Large intestine (tissue), 3 donors: ENCODE measurements around the gene FMO2. TPM values are rescaled to one million over a fixed set of nuclear protein-coding genes. Genes with fewer than 3 reads are reported as not detected.

Experiments used
- DNase-seq, 2 donors: peaks; one replicate each; pipeline versions ENCODE4 v3.0.0 to v3.0.0-alpha.2; 2013
- H3K27ac ChIP-seq: one replicate; pipeline ENCODE4 v1.5.1; 2013; ENCODE audit warnings: low read length
- H3K27me3 ChIP-seq: 2 replicates; pipeline ENCODE4 v1.6.1; 2013; ENCODE audit warnings: low read length; ENCODE audit not compliant: control insufficient read depth, insufficient read depth
- H3K36me3 ChIP-seq: 2 replicates; pipeline ENCODE4 v1.6.1; 2013; ENCODE audit warnings: low read length; ENCODE audit not compliant: control insufficient read depth, insufficient read depth
- H3K4me1 ChIP-seq: one replicate; pipeline ENCODE4 v1.6.1; 2013; ENCODE audit warnings: low read length; ENCODE audit not compliant: control insufficient read depth, insufficient read depth
- H3K4me3 ChIP-seq: one replicate; pipeline ENCODE4 v1.5.1; 2013; ENCODE audit warnings: low read length
- H3K9me3 ChIP-seq: one replicate; pipeline ENCODE4 v1.6.1; 2013; ENCODE audit warnings: mild to moderate bottlenecking, low read depth, low read length, moderate library complexity; ENCODE audit not compliant: control insufficient read depth
- WGBS: methylation state at CpG from one replicate; pipeline ENCODE4 v1.1.5; 2013; ENCODE audit warnings: low lambda C conversion rate; ENCODE audit not compliant: insufficient coverage; 5-methylcytosine and 5-hydroxymethylcytosine counted together
- polyA plus RNA-seq: library from polyadenylated mRNA; unstranded; fragments of 120-200 nt; gene quantifications from one replicate; pipeline ENCODE4 v1.2.1, GENCODE V29; 2013

Gene FMO2
- polyA plus RNA-seq, 1 donor = 0.28 TPM

GRCh38 chr1:171173069-171173468 is 12.0 kb upstream of the FMO2 start:
- no peaks in the 10 kb centered on the region for H3K9me3 ChIP-seq
- no peak overlapping the region for H3K27ac ChIP-seq
- no CpG with 5 or more reads among the region's 1 CpG for WGBS
- DNase-seq = no peak
- no peak overlapping the region for H3K4me3 ChIP-seq
- no peaks in the 10 kb centered on the region for H3K36me3 ChIP-seq
- no peaks in the 10 kb centered on the region for H3K4me1 ChIP-seq
- no peaks in the 10 kb centered on the region for H3K27me3 ChIP-seq

DNA sequence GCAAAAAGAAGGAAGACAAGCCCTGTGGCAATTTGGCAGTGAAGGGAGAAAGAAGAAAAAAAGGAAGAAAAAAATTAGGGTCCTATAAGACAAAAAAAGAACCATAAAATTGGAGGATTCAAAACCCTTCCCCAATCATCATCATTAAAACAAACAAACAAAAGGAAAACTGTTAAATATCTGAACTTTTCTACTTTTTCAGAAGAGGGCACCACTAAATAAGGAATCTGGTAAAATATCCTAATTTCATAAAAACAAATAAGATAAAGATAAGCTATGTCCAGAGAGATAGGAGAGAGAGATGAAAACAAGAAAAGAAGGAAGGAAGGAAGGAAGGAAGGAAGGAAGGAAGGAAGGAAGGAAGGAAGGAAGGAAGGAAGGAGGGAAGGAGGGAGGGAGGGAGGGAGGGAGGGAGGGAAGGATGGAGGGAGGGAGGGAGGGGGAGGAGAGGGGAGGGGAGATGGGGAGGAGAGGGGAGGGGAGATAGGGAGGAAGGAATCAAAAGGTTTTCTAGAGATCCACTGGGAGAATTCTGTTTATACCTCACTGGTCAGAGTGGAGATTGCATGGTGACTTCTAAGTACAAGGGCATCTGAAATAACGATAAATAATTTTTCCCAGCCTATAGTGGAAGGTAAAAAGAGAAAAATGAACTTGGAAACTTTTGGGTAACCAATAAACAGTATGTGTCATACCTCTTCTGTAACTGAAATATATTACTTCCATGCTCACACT is 10.4 kb upstream of the FMO2 start:
- Histone ChIP-seq H3K4me1 (no peaks in the 10 kb centered on the region), H3K27ac (no peak overlapping the region), H3K36me3 (no peaks in the 10 kb centered on the region), H3K4me3 (no peak overlapping the region), H3K27me3 (no peaks in the 10 kb centered on the region), H3K9me3 (no peaks in the 10 kb centered on the region)
- WGBS = no CpG with 5 or more reads among the region's 1 CpG
- DNase-seq = no peak

DNA sequence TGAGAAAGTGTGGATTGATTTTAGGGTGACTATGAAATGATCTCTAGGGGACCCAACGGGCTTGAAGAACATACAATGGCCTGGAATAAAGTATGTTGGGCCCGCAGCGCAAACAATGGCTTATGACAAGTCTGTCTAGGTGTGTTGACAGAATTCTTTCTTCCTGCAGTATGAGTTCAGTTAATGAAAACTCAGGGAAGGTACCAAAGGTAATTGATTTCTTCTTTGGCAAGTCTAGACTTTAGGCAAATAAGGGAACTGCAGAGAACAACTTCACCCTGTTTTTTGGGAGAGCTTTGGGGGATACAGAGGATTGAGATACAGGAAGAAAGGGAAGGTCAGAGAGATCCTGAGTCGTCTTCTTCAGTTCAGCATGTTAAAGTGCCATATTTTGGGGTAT is 7.8 kb upstream of the FMO2 start:
- no peak overlapping the region for H3K4me3 ChIP-seq
- H3K4me1 ChIP-seq = no peaks in the 10 kb centered on the region
- H3K27me3 ChIP-seq = no peaks in the 10 kb centered on the region
- no peak overlapping the region for H3K27ac ChIP-seq
- no CpG with 5 or more reads among the region's 4 CpGs for WGBS
- no peak for DNase-seq
- no peaks in the 10 kb centered on the region for H3K9me3 ChIP-seq
- H3K36me3 ChIP-seq = no peaks in the 10 kb centered on the region

DNA sequence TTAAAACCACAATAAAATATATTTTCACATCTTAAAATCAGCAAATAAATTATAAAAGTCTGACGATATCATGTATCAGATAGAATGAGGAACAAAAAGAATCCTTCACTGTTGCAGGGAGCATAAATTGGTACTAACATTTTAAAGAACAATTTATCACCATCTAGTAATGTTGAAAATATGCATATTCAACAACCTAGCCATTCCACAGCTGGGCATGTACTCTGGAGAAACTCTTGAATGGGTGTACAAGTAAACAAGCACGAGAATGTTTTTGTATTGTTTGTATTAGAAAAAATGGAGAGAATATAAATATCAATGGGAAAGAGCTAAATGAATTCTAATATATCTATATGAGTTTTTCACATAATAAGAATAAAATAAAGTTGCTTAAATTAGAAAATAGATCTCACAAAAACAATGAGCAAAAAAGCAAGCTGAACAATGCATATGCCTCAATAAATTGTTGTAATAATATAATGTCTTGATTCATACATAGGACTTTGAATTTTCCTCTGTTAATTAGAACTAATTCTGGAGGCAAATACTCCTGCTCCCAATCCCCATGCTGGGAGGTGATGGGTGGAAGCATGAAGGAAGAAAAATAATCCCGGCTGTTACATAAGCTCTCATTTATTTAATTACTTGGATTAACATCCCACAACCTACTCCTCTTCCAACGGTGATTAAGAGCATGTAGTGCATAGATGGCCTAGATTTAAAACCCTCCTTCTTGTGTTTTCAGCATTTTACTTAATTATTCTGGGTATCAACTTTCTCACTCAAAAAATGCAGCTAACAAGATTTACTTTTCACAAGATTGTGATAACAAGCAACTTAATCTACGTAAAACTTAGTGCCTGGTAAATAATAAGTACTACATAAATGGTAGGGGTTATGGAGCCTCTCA is 5.5 kb upstream of the FMO2 start:
- no peak for DNase-seq
- Histone ChIP-seq H3K4me1 (no peaks in the 10 kb centered on the region), H3K9me3 (no peaks in the 10 kb centered on the region), H3K4me3 (no peak overlapping the region), H3K36me3 (no peaks in the 10 kb centered on the region), H3K27ac (no peak overlapping the region), H3K27me3 (no peaks in the 10 kb centered on the region)
- WGBS = 38% methylated on average over 2 of the region's 5 CpGs

- WGBS = 100% methylated on average over 1 of the region's 2 CpGs
- H3K9me3 ChIP-seq = no peaks in the 10 kb centered on the region
- H3K36me3 ChIP-seq = no peaks in the 10 kb centered on the region
- H3K27ac ChIP-seq = no peak overlapping the region
- H3K4me1 ChIP-seq = no peaks in the 10 kb centered on the region
- DNase-seq = no peak
- H3K4me3 ChIP-seq = no peak overlapping the region
- no peaks in the 10 kb centered on the region for H3K27me3 ChIP-seq
These were observed 4.4 kb upstream of the FMO2 start for GRCh38 chr1:171180670-171181069.

- Histone ChIP-seq H3K9me3 (no peaks in the 10 kb centered on the region), H3K36me3 (no peaks in the 10 kb centered on the region), H3K27ac (no peak overlapping the region), H3K4me1 (peaks cover 17% of the 10 kb centered on the region), H3K27me3 (no peaks in the 10 kb centered on the region), H3K4me3 (no peak overlapping the region)
- peak; percentile 30 to 47 for DNase-seq
- WGBS = 87% methylated on average over 5 of the region's 11 CpGs
These were observed 3.5 kb downstream of the FMO2 start for GRCh38 chr1:171188388-171189266.

GRCh38 chr1:171191992-171192391 is 6.9 kb downstream of the FMO2 start:
- H3K27ac ChIP-seq = no peak overlapping the region

GRCh38 chr1:171195767-171196166 is 10.7 kb downstream of the FMO2 start:
- Histone ChIP-seq H3K4me1 (peaks cover 29% of the 10 kb centered on the region), H3K27me3 (no peaks in the 10 kb centered on the region), H3K36me3 (no peaks in the 10 kb centered on the region), H3K9me3 (no peaks in the 10 kb centered on the region), H3K27ac (peak overlapping the region; percentile 77), H3K4me3 (no peak overlapping the region)
- DNase-seq = peak; percentile 68 to 83
- WGBS = 17% methylated on average over 1 of the region's 3 CpGs

More at GRCh38 chr1:171191992-171192391, 6.9 kb downstream of the FMO2 start:
- no peak for DNase-seq
- Histone ChIP-seq H3K36me3 (no peaks in the 10 kb centered on the region), H3K4me3 (no peak overlapping the region), H3K27me3 (no peaks in the 10 kb centered on the region), H3K4me1 (peaks cover 35% of the 10 kb centered on the region), H3K9me3 (no peaks in the 10 kb centered on the region)
- 80% methylated on average over 1 of the region's 1 CpG for WGBS

GRCh38 chr1:171196351-171196750 is 11.3 kb downstream of the FMO2 start:
- H3K4me1 ChIP-seq = peaks cover 26% of the 10 kb centered on the region
- H3K27me3 ChIP-seq = no peaks in the 10 kb centered on the region
- H3K9me3 ChIP-seq = no peaks in the 10 kb centered on the region
- no peak overlapping the region for H3K4me3 ChIP-seq
- peak in 1 of 2 donors; percentile 32 for DNase-seq
- 80% methylated on average over 2 of the region's 3 CpGs for WGBS
- peak overlapping the region; percentile 61 for H3K27ac ChIP-seq
- H3K36me3 ChIP-seq = no peaks in the 10 kb centered on the region

DNA sequence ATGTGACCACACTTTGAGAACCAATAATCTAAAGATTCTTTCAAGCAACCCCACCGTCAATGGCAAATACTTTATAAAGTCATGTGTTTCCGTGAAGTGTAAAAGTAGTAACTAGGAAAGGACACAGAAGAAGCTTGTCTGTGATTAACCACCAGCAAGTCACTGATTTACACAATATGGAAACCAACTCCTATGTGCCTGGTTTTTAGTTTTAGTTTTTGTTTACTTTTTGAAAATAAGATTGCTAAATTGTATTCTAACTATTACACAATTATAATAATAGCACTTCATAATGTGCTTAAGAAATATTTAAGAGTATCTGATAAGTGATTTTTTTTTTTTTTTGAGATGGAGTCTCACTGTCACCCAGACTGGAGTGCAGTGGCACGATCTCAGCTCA is 13.0 kb downstream of the FMO2 start:
- no peak for DNase-seq
- H3K4me1 ChIP-seq = peaks cover 21% of the 10 kb centered on the region
- no peak overlapping the region for H3K4me3 ChIP-seq
- H3K36me3 ChIP-seq = no peaks in the 10 kb centered on the region
- H3K27me3 ChIP-seq = no peaks in the 10 kb centered on the region
- 90% methylated on average over 2 of the region's 3 CpGs for WGBS
- H3K27ac ChIP-seq = no peak overlapping the region
- no peaks in the 10 kb centered on the region for H3K9me3 ChIP-seq
